Stimulated activated CD4-positive, alpha-beta T cell treated with anti-CD3 and anti-CD28 coated beads, Interleukin-4, amount 100 ng/mL, for 48 hours (primary cell): Measurements from ENCODE around the gene SMOC2.

Experiments
- DNase-seq, 2 donors: peaks; one replicate each; pipeline ENCODE4 v3.0.0-alpha.2; 2020; ENCODE audit warnings: low read depth in 2 of 2

Gene SMOC2

DNA sequence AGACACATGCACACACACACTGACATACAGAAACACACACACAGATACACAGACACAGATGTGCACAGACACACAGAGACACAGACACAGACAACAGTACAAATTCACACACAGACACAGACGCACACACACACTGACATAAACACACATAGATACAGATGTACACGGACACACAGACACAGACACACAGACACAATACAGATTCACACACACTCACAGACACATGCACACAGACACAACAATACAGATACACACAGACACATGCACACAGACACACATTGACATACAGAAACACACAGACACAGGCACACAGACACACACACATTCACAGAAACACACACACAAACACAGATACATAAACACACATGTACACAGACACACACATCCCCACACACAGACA is 183.6 kb downstream of the SMOC2 start:
- DNase-seq = no peak

DNA sequence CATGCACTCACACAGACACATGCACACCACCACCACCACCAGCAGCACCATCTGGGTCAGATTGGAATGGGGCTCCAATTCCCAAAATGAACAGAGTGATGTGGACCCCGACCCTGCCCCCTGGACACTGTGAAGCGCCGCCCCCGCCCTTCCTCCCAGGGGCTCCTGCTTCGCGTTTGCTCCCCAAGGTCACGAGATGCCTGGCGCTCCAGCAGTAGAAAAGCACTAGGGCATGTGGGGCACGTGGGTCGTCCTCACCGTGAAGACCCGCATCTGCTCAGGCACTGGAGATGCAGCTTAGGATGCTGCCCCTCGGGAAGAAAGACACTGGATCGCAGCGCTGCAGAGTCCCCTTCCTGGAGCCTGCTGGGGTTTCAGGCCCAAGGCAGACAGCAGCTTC is 184.0 kb downstream of the SMOC2 start:
- DNase-seq = no peak

- no peak for DNase-seq
Measured at GRCh38 chr6:168625602-168626001, 184.6 kb downstream of the SMOC2 start.

GRCh38 chr6:168626046-168626602 is 185.1 kb downstream of the SMOC2 start:
- DNase-seq = no peak

DNA sequence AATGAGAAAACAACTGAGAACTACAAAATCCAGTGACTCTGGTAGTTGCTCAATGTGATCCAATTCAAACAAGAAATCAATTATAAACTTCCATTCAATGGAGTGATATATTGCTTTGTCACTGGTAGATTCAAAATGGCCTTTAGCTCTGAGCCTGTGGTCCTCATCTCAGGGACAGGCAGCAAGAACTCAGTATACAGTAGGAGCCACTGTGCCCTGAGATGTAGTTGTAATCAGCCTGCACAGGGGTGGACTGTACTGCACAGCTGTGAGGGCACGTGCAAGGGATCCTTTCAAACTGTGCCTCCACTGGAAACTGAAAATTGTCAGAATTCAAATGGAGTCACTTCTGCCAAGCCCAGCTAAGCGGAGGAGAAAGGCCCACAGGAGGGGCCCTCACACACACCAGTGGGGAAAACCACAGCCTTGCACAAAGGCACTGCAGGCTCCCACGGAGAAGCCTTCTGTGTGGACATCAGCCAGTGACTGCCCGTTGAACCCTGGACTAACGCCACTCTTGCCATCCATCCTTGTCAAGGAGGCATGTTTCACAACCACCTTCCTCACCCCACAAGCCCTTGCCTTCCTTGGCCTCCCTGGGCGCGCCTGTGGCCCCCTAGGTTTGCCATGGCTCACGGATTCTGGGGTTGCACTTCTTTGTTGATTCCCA is 186.7 kb downstream of the SMOC2 start:
- no peak for DNase-seq

GRCh38 chr6:168628176-168628553 is 187.2 kb downstream of the SMOC2 start:
- no peak for DNase-seq

DNA sequence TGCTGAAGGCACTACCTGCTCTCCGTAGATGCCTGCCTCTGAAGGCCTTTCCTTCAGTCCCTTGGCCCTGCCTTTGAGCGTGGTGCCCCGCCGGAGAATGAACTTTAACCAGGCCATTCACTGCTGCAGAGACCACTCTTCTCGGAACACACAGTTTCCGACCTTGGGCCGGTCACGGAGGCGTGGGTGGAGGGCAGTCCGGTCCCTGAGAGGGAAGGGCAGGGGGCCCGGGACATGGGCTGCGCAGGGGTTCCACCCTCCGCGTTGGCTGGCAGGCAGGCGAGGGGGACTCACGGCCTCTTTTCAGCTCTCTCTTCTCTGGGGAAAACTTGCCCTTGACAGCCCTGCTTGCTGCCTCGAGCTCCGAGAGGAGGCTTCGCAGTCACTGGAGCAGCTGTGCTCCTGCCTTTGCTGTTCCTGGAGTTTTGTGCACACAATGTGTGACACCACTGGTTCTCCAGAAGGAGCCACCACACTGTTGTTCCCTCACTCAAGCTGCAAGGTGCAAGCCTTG is 187.8 kb downstream of the SMOC2 start:
- no peak for DNase-seq

DNA sequence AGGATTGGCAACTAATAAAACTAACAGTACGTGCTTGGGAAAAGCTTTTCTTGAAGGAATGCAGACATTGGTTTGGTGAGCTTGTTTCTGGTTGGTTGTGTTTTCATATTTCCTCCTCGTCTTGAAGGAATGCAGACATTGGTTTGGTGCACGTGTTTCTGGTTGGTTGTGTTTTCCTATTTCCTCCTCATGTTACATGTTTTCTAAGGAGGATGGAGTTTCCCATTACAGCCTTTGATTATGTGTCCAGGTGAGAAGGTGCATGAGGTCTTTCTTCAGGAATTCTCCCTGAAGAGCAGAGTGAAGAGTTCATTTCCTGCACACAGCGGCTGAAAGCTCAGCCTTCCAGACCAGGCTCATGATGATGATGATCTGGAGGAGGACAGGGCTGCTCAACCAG is 190.6 kb downstream of the SMOC2 start:
- no peak for DNase-seq

- no peak for DNase-seq
Measured at GRCh38 chr6:168632694-168633093, 191.7 kb downstream of the SMOC2 start.

DNA sequence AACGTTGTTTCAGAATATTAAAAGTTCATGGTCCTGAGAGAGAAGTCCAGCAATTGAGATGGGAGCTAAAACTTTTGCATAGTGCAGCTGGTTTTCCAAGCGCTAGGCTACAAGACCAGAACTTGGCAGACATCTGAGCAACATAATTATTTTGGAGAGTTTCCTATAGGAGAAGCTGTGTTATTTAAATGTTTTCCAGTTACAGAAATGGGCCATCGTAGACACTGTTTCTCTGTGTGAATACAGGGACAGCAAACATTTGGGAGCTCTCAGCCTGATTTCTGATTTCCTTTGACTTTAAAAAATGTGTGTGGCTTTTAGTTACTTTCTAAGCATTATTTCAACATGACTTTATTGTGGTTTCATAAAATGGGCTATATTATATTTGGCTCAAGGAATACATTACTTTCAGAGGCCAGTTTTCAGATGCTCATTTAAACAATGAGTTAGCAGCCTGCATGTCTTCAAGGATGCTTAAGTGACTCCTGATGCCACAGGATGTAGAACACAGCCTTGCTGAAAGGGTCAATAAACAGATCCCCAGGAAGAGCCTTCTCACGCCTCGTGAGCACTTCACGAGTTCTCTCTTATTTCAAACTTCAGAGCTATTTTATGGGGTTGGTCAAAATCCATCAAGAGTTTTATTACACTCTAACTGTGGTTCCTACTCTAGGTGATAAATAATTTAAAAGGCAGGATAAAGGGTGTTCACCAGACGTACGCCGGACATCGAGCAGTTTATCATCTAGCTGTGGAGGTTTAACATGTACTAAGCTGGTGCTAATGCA is 193.8 kb downstream of the SMOC2 start:
- no peak for DNase-seq

GRCh38 chr6:168636147-168637004 is 195.4 kb downstream of the SMOC2 start:
- DNase-seq = no peak

DNA sequence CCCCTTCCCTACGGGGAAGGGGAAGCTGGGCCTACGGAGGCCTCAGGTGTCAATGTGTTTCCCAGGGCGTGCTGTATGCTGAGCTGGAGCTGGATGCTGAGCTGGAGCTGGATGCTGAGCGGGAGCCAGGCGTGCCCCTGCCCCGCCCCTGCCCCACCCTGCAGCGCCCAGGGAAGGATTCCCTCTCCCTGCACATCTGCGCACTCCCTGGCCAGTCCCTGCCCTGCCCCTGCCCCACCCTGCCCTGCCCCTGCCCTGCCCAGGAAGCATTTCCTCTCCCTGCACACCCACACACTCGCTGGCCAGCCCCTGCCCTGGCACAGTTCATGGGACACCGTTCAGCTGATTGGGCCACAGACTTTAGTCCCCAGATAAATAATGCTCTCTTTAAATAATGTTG is 196.8 kb downstream of the SMOC2 start:
- DNase-seq = no peak

- DNase-seq = no peak
Measured at GRCh38 chr6:168638468-168639271, 197.7 kb downstream of the SMOC2 start.

DNA sequence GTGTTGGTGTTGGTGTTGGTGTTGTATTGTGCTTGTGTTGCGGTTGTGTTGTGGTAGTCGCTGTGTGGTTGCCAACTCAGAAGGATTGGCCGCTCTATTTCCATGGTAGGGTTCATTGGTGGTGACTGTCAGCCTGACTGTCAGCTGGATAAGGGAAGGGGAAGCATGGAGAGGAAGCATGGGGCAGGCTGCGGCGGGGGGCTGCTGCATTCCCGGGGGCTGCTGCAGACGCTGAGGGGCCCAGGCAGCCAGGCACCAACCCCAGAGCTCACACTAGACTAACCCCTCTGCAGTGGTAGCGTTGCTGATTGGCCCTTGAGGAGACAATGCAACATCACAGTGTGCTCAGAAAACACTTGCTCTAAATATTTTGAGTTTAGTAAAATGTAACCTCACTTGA is 199.2 kb downstream of the SMOC2 start:
- DNase-seq = no peak

DNA sequence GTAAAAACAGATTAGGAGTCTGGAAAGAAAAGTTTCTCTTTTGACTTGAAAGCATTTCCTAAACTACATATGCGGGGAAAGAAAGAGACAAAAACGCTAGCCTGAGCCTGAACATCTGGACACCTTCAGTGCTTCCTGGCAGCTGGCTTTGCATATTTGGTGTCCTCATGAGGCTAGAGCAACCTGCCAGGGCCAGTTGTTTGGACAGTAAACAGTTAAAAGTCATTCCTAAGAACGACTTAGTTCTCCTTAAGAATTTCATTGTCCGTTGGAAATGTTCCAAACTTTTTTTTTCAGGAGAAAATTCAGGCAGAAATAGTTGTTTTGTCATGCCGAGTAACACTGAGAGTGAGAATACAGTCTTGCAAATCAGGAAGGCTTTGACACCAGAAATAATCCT is 199.8 kb downstream of the SMOC2 start:
- no peak for DNase-seq

DNA sequence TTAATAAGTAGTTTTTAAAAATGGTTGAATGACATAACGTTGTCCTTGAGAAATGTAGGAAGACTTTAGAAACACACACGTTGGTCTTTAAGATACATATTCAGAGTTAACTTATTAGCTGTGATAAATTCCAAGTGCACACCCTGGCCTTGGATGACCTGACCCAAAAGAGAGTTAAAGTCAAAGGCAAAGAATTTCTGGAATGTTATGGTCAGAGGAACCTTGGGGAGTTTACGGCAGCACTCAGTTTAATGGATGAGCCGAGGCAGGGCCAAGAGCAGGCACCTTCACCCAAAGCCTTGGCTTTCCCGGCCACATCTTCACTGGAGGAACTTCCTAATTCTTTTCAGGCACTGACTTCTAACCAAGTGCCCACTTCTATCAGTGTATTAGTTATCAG is 200.5 kb downstream of the SMOC2 start:
- DNase-seq = no peak

- DNase-seq = no peak
Measured at GRCh38 chr6:168643401-168643800, 202.4 kb downstream of the SMOC2 start.

DNA sequence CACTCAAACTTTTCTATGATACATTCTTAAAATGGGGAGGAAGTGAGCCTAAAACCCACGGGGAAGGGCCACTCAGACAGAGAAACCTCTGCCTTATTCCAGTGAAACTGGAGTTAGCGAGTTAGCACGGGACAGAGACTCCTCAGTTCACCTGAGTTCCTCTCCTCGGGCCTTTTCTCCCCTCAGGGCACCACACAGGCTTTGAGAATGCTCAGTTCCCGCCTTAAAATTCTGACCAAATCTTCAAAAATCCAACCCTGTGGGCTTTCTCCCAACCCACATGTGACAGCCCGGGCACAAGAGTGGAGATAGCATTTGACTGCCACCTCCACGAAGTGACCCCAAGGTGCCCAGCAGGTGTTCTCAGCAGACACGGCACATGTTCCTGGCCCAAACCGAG is 204.3 kb downstream of the SMOC2 start:
- no peak for DNase-seq

GRCh38 chr6:168647271-168647670 is 206.3 kb downstream of the SMOC2 start:
- DNase-seq = no peak

GRCh38 chr6:168648240-168649125 is 207.5 kb downstream of the SMOC2 start:
- no peak for DNase-seq
